Left kidney (tissue), 2 donors: Measurements from ENCODE around the gene CD274. TPM values are rescaled to one million over a fixed set of nuclear protein-coding genes. Genes with fewer than 3 reads are reported as not detected.

Experiments used
- DNase-seq: peaks from one replicate; pipeline ENCODE4 v3.0.0-alpha.2; 2013
- polyA plus RNA-seq: library from polyadenylated mRNA; unstranded; fragments of 120-200 nt; gene quantifications from one replicate; pipeline ENCODE4 v1.2.1, GENCODE V29; 2013; ENCODE audit not compliant: insufficient read length

CD274 gene
- polyA plus RNA-seq, 1 donor, result 1.2 TPM

DNA sequence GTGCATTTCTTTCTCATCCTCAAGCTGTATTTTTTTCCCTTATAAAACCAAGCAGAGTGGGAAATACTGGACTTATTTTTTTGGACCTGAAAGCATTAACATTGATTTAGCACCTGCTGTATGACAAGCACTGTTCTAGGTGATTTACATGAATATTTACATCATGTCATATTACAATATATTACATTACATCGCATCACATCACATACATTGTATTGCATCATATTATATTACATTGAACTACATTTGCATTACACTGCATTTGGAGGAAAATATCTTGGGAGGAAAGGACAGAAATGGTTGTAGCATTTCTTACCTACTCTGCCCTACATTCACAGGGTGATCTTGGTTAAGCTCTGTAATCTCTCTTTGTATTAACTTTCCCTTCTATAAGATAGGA, 48.8 kb downstream of the CD274 start:
- DNase-seq, result no peak

DNA sequence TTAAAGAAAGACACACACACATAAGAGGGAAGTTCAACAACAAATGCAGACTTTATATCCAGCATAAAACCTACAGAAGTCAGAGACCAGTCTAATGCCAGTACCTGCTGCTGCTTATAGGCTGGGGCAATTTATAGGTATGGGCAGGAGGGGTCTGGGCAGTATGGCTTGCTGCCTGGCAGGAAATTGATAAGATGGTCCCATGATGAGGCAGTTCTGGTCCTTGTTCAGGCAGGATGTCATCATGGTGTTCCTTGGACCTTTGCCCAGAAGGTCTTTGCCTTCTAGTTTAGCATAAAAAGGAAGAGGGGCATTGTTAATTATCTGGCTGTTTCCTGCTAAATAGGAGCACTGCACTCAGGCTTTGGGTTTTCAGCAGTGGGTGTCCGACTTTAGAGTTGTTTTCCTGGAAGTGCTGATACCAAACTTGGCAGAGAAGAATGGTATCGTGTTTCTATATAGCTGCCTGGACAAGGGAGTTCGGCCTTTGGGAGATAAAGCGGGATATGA, 49.6 kb downstream of the CD274 start:
- peak; percentile 14 for DNase-seq

DNA sequence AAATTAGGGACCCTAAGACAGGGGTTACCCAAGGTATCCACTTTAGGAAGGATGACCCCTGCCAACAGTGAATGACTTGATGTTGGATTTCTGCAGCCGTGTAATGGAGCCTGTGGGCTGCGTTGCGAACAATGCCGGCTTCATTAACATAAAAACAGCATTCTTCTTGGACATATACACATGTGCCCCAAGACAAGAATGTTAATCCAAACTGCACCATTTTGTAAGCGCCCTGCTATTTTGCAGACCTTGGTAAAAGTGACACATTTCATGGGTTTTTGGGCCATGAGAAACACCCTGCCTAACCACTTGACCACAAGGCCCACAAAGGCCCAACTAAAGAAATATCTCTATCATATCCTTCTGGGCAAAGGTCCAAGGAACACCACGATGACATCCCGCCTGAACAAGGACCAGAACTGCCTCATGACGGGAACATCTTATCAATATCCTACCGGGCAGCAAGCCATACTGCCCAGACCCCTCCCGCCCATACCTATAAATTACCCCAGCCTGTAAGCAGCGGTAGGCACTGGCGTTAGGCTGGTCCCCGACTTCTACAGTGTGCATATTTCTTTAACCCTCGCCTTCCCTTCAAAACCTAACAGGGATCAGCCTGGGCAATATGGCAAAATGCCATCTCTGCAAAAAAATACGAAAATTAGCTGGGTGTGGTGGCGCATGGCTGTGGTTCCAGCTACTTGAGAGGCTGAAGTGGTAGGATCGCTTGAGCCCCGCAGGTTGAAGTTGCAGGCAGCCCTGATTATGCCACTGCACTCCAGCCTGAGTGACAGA, 50.3 kb downstream of the CD274 start:
- no peak for DNase-seq

DNA sequence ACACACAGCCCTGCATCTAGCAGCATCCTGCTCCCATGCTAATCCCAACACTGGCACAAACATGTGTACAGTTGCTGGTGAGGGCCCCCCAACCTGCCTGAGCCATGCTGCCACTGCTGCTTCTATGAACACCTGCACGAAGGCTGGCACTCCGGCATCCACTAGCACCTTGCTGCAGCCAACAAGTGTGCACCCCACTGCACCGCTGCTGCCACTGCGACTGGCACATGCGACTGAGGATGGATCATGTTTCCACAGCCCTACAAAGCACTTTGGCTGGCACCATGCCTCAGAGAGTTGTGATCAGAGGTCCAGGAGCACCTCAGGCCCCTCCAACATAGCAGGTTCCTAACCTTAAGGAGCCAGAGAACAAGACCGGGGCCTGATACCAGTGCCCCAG, 52.2 kb downstream of the CD274 start:
- DNase-seq, result no peak

DNA sequence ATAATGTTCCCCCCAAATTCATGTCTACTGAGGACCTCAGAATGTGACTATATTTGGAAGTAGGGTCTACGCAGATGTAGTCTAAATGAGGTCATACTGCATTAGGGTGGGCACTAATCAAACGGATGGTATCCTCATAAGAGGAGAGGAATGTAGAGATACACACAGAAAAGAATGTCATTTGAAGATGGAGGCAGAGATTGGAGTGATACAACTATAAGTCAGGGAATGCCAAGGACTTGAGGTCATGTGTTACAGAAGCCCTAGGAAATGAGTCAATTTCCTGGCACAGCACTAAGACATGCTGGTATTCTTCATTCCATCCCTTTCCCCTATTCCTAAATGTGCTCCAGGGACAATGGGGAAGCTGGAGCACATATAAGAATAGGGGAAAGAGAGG, 59.2 kb downstream of the CD274 start:
- no peak for DNase-seq

DNA sequence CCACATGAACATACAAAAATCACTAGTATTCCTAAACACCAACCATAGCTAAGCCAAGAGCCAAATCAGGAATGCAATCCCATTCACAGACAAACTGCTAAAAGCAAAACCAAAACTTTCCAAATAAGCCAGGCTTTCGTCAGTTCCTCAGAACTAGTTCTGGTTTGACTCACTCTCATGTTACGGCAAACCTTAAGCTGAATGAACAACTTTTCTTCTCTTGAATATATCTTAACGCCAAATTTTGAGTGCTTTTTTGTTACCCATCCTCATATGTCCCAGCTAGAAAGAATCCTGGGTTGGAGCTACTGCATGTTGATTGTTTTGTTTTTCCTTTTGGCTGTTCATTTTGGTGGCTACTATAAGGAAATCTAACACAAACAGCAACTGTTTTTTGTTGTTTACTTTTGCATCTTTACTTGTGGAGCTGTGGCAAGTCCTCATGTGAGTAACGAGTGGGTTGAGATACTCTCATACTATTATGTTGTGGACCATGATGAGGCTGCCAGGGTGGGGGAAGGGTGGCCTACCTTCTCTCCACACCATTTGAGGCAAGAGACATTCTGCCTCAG, 60.1 kb downstream of the CD274 start, which contains the start of gene PDCD1LG2:
Gene PDCD1LG2 (plus strand): TSS at position 172 of the 572 bp plus-strand sequence. CDS start 12,016 bp downstream, outside the sequence.
- no peak for DNase-seq

DNA sequence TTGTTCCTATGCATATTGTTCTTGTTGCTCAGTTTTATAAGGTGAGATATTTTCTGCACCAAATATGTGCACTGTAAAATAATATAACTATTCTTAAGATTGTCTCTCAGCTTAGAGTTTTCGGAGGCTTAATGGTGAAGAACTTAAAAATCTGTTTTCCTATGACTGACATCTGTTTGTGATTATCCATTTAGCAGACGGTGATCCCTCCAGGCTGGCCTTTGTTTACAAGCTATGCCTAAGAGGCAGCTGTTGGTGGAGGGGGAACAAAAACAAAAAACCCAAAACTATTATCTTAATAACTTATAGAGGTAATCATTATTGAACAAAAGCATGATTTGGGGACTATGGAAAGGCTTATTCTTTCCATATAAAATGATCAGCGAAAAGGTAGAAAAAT, 60.6 kb downstream of the CD274 start:
- DNase-seq, result no peak

DNA sequence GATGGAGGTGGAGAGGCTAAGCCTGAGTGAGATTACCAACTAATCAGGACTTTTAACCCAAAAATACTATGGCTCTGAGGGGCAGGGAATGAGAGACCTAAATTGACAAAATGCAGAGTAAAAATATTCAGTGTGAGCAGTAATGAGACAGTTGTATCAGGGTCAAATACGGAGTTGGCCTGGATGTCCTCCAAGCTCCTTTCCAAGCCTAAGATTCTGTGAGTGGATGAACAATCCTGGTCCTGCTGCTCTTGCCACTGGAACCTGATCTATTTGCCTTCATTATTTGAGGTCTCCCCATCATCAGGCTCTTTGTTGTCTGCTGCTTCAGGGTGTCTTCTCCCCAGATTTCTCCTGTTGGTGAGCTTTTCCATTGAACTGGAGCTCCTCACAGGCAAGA, 61.1 kb downstream of the CD274 start:
- no peak for DNase-seq

DNA sequence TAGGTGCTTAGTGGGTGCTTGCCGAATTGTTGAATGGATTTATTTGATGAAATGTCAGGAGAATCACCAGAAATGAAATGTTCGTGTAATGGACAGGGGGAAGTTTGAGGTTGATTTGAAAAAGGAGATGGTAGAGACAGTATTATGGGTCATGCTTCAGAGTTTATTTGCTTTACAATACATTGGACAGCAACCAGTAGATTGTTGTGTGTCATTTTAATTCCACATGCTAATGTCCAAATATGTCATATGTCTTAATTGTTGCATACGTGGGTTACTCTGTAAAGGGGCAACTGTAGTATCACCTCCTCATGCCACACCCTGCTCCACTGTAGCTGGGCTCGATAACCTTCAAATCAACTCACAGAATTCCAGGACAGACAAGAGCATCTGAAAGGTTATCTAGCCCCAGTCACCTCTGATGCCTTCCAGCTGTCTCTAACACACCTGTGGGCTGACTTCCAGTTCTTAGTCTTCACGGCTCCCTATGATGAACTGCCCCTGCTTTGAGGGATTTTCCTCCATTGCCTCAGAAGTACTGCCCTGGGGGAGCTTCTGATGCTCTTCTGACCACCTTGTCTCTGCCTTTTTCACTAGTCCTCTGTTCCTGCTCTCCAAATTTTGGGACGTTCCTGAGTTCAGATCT, 61.7 kb downstream of the CD274 start:
- no peak for DNase-seq

DNA sequence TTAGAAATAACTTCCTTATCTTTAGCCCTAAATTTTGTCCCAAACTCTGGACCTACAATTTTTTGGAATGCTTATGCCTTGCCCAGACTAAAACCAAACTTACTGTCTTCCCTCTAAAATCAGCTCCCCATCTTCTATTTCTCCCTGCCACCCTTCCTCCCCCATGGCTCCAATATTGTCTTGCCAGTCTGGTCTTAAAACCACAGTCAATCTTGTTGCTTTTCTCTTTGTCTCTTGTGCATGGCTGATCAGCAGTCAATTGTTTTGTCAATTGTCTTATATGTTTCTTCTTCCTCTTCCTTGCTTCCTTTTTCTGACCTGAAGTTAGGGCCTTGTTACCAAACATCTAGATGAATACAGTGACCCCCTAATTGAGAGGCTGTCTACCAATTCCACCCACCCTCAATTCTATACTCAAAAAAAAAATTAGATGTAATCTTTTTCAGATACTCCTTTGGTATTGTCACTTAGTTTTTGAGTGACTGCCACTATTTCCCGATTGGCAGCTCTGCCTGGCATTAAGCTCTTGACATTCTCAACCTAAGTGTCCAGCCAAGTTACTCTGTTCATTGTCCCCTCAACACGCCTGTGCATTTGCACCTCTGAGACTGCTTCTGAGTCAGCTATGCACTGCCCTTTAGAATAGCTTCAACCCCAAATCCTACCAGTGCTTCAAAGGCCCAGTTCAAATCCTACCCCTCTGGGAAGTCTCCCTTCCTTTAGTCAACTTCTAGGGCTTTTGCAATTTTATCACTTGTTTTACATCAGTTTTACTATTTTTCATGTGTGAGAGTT, 62.5 kb downstream of the CD274 start:
- DNase-seq, result no peak

DNA sequence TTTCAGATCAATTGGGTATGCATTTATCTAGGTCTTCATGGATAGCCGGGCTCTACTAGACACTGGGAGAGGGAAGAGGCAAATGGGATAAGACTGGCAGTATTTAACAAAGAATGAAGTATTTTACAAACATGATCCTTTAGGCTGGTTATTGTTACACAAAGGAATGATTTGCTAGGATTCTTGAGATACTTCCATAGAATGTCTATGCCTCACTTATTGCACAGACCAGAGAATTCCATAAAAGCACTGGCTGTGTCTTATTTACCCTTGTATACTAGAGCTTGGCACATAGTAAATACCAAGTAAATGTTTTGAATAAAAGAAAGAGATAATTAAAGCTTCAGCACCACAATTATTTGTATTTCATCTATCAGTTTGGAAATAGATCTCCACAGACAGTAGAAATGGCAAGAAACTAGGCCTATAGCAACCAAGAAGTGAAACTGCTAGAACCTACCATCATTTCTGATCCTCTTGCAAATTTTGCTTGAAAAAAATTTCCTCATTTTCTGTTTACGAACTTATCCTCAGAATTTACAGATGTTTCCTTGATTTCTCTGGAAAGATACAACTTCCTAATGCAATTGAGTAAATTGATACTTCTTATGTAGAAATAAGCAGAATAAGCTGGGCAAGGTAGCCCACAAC, 63.7 kb downstream of the CD274 start:
- no peak for DNase-seq

DNA sequence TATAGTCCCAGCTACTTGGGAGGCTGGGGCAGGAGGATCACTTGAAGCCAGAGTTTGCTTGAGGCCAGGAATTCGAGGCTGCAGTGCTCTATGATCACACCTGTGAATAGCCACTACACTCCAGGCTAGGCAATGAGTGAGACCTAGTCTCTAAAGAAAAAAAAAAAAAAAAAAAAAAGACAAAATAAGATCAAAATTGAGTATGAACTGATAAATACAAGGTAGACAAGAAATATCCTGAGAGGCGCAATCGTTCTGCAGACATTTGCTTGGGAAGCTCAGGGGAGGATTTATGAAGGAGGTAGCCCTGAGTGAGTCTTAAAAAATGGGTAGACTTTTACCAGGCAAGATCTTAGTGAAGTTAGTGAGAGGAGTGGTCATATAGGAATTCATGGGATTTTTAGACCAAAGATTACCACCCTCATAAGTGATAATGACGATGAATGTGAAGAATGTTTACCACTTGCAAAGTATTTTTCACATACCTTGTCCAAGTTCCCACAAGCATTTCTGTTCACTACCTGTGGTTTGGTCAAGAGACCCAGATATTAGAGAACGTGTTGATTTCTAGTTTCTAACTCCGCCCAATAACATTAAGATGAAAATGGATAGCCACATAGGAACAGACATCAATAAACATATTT, 64.4 kb downstream of the CD274 start:
- no peak for DNase-seq

DNA sequence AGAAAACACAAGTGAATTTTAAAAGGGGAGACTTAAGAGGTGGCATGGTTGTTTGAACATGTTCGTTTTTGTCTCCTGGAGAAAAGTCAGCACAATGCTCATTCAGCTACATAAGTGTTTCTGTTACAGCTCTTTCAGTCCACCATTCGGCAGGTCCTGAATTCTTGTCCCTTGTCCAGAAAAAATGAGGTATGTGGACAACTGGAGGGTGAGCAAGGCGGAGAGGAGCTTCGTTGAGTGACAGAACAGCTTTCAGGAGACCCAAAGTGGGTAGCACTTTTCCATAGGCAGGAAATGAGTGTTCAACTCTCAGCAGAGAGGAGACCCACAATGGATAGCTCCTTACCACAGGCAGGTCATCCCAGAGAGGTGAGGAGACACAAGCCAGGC, 64.9 kb downstream of the CD274 start:
- DNase-seq, result no peak

DNA sequence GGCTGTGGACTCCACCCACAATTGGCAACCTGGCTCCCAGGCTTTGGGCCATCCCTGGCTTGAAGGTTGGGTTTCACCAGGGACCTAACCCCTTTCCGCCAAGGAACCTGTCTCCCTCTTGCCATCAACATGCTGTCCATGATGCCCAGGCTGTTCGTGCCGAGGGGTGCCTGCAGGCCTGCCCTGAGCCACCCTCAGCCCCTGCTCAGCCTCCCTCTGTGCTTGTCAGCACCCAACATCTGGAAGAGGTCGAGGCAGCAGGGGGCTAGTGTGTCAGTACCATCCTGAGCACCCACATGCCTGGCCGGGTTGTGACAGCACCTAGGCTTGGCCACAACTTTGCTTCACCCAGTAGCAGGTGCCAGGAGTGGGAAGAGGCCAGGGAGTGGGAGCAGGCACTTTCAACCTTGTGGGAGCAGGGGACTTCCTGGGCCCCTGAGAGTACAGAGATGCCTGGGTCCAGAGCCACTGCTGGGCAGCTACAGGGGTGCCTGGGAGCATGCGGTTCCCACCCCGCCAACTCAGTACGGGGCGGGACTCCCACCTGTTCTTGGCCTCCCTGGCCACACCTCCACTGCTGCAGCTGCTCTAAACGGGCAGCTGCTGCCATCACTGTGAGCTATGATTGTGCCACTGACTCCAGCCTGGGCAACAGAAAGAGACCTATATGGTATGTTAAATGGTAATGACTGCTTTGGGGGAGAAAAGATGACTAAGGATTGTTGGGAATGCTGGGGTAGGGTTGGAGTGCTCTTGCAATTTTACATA, 66.3 kb downstream of the CD274 start:
- no peak for DNase-seq

DNA sequence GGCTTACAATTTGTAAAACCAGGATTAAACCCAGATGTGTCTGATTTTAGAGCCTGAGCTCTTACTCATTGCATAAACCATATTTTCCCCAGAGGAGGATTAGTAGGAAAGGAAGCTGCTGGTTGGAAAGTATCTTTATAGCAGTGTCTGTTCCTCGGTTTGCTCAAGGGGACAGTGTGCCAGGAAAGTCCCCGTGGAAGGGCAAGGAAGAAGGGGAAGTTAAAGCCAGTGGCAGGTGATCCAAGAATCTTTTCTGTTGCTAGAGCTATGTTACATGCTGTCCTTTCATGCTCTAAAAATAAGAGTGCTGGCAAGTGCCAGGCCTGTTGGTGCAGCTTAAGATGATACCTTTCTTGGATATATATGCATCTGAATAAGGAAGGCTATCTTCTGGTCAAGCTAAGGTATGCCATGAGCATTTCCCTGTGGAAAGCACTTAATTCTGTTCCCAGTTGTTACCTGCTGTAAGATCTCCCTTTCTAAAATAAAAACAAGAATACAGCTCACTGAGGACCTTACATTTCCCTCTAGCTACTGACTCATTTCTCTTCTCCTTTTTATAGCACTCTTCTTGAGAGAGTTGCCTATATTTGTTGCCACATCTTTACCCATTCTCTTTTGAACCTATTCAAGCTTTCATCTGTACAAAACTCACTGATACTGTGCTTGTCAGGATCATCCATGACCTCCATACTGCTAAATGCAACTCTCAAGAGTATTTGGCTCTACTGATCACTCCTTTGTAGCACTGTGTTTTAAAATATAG, 68.0 kb downstream of the CD274 start:
- no peak for DNase-seq

DNA sequence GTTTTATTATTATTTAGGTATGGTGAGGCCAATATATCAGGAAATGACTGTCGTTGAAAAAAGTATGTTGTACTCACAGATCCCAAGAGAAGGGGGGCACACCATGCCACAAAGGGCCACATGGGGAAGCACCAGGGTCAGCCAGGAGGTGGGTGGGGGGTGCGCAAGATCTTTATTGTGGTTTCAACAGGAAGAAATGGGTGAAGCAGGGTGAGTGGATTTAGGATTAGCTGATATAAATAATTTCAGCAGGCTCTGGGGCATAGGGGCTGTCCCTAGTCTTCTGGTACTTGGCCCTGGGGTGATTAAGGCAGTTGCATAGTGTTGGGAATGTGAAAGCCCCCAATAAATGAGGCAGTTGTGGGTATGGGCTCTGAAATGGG, 68.6 kb downstream of the CD274 start:
- no peak for DNase-seq
